GM06990 (cell line): ENCODE data around the gene OR13C9.

Experiments
- DNase-seq: peaks from one replicate; pipeline ENCODE4 v3.0.0-alpha.2; 2011; ENCODE audit not compliant: insufficient read length; ENCODE audit errors: extremely low read depth
- H3K27me3 ChIP-seq: replicated peaks from 2 replicates; pipeline ENCODE4 v1.6.0; 2011; ENCODE audit warnings: low read length; ENCODE audit not compliant: control insufficient read depth, insufficient read depth
- H3K36me3 ChIP-seq: 2 replicates; pipeline ENCODE4 v1.5.1; 2011; ENCODE audit warnings: low read length; ENCODE audit not compliant: control insufficient read depth, insufficient read depth
- H3K4me3 ChIP-seq: replicated peaks from 2 replicates; pipeline ENCODE4 v1.5.1; 2011; ENCODE audit warnings: low read depth, mild to moderate bottlenecking, control low read depth, low read length
- CTCF ChIP-seq: IDR thresholded peaks from 2 replicates; pipeline ENCODE4 v1.5.1; 2011; ENCODE audit warnings: low read length, control low read depth, mild to moderate bottlenecking, inconsistent platforms; ENCODE audit not compliant: insufficient read depth, poor library complexity, severe bottlenecking

The OR13C9 gene

DNA sequence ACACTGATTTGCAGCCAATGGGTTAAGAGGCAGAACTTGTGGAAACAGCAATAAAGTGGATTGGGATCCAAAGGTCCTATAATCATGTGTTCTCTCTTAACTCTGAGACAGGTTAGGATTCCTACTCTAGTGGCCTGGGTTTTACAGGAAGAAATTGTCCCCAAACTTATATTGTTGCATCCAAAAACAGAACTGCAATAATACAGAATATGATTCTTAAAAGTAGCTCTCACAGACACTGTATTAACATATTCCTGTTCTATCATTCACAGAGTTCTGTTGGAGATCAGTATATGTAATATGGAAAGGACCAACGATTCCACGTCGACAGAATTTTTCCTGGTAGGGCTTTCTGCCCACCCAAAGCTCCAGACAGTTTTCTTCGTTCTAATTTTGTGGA is 49.1 kb downstream of the OR13C9 start, which contains the start of gene OR13C8:
Gene OR13C8 (plus strand): TSS at position 301 of the 400 bp plus-strand sequence. CDS start 0 bp downstream, at position 301.
- no peak within 1 kb of the TSS for H3K4me3 ChIP-seq
- H3K36me3 ChIP-seq = no peaks in the 10 kb centered on the region
- H3K27me3 ChIP-seq = no peaks in the 10 kb centered on the region
- no peak for TF ChIP-seq CTCF
- no peak for DNase-seq
